Smooth muscle cell (in vitro differentiated cells): ENCODE data around the gene DPH2. TPM values are rescaled to one million over a fixed set of nuclear protein-coding genes. Genes with fewer than 3 reads are reported as not detected.

Source experiments
- DNase-seq: peaks from one replicate; lab custom pipeline; 2025; ENCODE audit not compliant: unreplicated experiment; lab: John Stamatoyannopoulos, UW
- H2AFZ ChIP-seq: fragments of 200-600 bp; sonication (generic); 2 replicates; pipeline ENCODE4 v1.6.0; 2016; ENCODE audit warnings: antibody characterized with exemption, low read depth, mild to moderate bottlenecking
- H3F3A ChIP-seq: fragments of 200-600 bp; sonication (generic); 2 replicates; pipeline ENCODE4 v1.6.0; 2017; ENCODE audit warnings: antibody characterized with exemption, low read depth
- H3K27ac ChIP-seq: fragments of 200-600 bp; sonication (generic); 2 replicates; pipeline ENCODE4 v1.5.1; 2016; ENCODE audit warnings: low read depth, mild to moderate bottlenecking
- H3K27me3 ChIP-seq: fragments of 200-600 bp; sonication (generic); 2 replicates; pipeline ENCODE4 v1.6.1; 2016; ENCODE audit warnings: low read depth, mild to moderate bottlenecking
- H3K36me3 ChIP-seq: fragments of 200-600 bp; sonication (generic); 2 replicates; pipeline ENCODE4 v1.5.1; 2016; ENCODE audit warnings: low read depth
- H3K4me1 ChIP-seq: fragments of 200-600 bp; sonication (generic); 2 replicates; pipeline ENCODE4 v1.5.1; 2016; ENCODE audit warnings: low read depth
- H3K4me2 ChIP-seq: fragments of 200-600 bp; sonication (generic); 2 replicates; pipeline ENCODE4 v1.6.0; 2016; ENCODE audit warnings: mild to moderate bottlenecking
- H3K4me3 ChIP-seq: fragments of 200-600 bp; sonication (generic); 2 replicates; pipeline ENCODE4 v1.5.1; 2016; ENCODE audit warnings: mild to moderate bottlenecking
- H3K79me2 ChIP-seq: fragments of 200-600 bp; sonication (generic); 2 replicates; pipeline ENCODE4 v1.6.0; 2016; ENCODE audit warnings: low read depth, mild to moderate bottlenecking
- H3K9ac ChIP-seq: fragments of 200-600 bp; sonication (generic); 2 replicates; pipeline ENCODE4 v1.6.0; 2016; ENCODE audit warnings: low read depth
- H3K9me3 ChIP-seq: fragments of 200-600 bp; sonication (generic); replicated peaks from 2 replicates; pipeline ENCODE4 v1.5.1; 2016; ENCODE audit warnings: low read depth
- H4K20me1 ChIP-seq: fragments of 200-600 bp; sonication (generic); 2 replicates; pipeline ENCODE4 v1.6.0; 2016; ENCODE audit warnings: low read depth
- WGBS: methylation state at CpG from one replicate; pipeline ENCODE4 v1.1.7; 2016; ENCODE audit warnings: low lambda C conversion rate; 5-methylcytosine and 5-hydroxymethylcytosine counted together
- polyA plus RNA-seq: library from polyadenylated mRNA; unstranded; fragments of >200 nt; fragmentation: Nextera tagmentation; extraction: Ambion mirVana; gene quantifications from 2 replicates; pipeline ENCODE4 v1.2.1, GENCODE V29; 2016
- total RNA-seq: library from RNA; depleted of rRNA; stranded (reverse); fragments of >200 nt; gene quantifications from 2 replicates; pipeline ENCODE4 v1.2.3, GENCODE V29; 2014
- TF ChIP-seq, protein P1 (sequence below): fragments of 200-600 bp; sonication (generic); IDR thresholded peaks from 2 replicates; pipeline ENCODE4 v1.5.1; 2017; ENCODE audit warnings: borderline replicate concordance, mild to moderate bottlenecking, antibody characterized with exemption; ENCODE audit not compliant: insufficient read depth, poor library complexity, severe bottlenecking

DPH2 gene
- total and polyA plus RNA-seq, 2 experiments from 2014 or later: 20.3 to 23.5 TPM

DNA sequence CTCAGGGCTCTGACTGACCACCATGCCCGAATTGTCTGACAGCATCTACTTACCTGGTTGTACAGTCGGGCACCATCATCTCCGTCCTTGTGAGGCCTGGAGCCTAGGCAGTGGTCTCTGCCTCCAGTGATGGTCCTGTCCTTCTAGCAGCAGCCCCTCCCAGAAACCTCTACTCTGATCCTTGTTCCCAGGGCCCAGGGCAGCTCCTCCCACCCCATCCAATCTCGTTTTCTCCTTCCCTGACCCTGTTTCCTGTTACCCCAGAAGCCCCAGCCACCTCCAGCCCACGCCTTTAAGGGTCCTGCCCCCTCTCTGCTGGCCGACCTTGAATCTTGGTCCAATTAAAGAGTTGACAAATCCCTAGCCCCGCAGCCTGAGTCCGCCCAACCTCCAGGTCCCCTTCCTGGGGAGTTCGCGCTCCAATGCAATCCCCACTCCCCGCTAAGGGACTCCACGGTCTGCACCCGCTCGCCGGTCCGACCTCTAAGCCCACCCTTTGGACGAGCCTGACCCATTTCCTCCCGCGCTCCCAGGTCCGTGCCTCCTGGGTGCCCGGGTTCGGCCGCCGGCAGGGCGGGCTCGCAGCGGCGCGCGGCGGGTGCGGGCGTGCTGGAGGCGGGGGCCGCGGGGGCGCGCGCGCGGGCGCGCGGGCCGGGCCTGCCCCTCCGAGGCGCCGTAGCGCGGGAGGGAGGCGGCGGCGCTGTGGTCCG is 8.9 kb downstream of the DPH2 start, which contains the start of gene B4GALT2:
Gene B4GALT2 (plus strand): TSS at position 660 of the 710 bp plus-strand sequence. CDS start 1,951 bp downstream, outside the sequence.
- DNase-seq: no peak
- peaks cover 65% of the 10 kb centered on the region for H4K20me1 ChIP-seq
- peaks cover 31% of the 10 kb centered on the region for H3K79me2 ChIP-seq
- H2AFZ ChIP-seq: peak within 1 kb of the TSS; percentile 74
- H3K4me2 ChIP-seq: peak within 1 kb of the TSS; percentile 98
- H3K9me3 ChIP-seq: no peaks in the 10 kb centered on the region
- no peaks in the 10 kb centered on the region for H3K27me3 ChIP-seq
- peaks cover 18% of the 10 kb centered on the region for H3K4me1 ChIP-seq
- no peaks in the 10 kb centered on the region for H3K36me3 ChIP-seq
- peak within 1 kb of the TSS; percentile 76 for H3K9ac ChIP-seq
- peak within 1 kb of the TSS; percentile 25 for H3K27ac ChIP-seq
- TF ChIP-seq, protein P1, sequence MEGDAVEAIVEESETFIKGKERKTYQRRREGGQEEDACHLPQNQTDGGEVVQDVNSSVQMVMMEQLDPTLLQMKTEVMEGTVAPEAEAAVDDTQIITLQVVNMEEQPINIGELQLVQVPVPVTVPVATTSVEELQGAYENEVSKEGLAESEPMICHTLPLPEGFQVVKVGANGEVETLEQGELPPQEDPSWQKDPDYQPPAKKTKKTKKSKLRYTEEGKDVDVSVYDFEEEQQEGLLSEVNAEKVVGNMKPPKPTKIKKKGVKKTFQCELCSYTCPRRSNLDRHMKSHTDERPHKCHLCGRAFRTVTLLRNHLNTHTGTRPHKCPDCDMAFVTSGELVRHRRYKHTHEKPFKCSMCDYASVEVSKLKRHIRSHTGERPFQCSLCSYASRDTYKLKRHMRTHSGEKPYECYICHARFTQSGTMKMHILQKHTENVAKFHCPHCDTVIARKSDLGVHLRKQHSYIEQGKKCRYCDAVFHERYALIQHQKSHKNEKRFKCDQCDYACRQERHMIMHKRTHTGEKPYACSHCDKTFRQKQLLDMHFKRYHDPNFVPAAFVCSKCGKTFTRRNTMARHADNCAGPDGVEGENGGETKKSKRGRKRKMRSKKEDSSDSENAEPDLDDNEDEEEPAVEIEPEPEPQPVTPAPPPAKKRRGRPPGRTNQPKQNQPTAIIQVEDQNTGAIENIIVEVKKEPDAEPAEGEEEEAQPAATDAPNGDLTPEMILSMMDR: no peak
- H3K4me3 ChIP-seq: peak within 1 kb of the TSS; percentile 75
- H3F3A ChIP-seq: peaks cover 19% of the 10 kb centered on the region
- WGBS: 5% methylated on average over 35 of the region's 54 CpGs

DNA sequence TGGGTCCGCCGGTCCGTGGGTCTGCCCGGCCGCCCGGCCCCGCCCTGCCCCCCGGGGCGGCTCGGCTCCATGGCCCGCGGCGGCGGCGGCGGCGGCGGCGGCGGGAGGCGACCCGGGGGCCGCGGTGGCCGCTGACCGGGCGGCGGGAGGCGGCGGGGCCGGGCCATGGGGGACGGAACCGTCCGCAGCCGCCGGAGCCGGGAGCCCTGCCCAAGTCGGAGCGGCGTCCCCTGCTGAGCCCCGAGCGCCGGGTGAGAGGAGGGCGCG is 9.4 kb downstream of the DPH2 start:
- H3K27ac ChIP-seq: peak overlapping the region; percentile 25
- no CpG with 5 or more reads among the region's 45 CpGs for WGBS

DNA sequence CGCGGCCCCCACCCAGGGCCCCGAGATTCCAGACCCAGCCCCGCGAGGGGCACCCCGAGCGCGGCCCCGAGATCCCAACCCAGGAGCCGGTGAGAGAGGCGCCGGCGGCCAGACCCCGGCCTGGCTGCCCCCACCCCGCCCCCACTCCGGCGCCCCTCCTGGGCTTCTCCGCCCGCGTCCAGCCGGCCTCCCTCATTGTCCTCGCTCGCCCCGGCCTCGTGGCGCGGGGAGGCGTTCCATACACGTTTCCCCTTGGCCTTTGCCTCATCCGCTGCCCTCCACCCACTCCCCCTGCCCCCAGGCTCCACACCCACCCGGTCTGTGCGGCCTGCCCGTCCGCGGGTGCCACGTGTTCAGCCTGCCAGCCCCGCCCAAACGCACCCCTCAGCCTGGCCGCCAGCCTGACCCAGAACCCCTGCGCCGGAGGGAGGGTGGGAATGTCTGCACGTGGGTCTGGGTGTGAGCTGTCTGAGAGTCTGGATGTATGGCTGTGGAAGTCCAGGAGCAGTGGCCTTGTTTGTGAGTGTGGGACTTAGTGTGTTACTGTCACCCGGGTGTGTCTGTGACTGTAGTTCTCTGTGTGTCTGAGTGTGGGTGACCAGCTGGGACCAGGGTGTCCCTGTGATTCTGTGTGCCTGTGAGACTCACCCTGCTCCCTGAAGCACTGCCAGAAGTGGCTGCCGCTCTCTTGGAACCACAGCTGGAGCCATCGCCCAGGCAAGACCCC is 9.9 kb downstream of the DPH2 start:
- Histone ChIP-seq H3K4me1 (peaks cover 12% of the 10 kb centered on the region), H3K9me3 (no peaks in the 10 kb centered on the region), H2AFZ (peak overlapping the region; percentile 74), H3K9ac (peak overlapping the region; percentile 76), H3K79me2 (peaks cover 31% of the 10 kb centered on the region), H3K27ac (peak overlapping the region; percentile 25), H3F3A (peaks cover 14% of the 10 kb centered on the region), H4K20me1 (peaks cover 75% of the 10 kb centered on the region), H3K4me2 (peak overlapping the region; percentile 98), H3K36me3 (no peaks in the 10 kb centered on the region), H3K4me3 (peak overlapping the region; percentile 75), H3K27me3 (no peaks in the 10 kb centered on the region)
- peak; percentile 30 for DNase-seq
- 5% methylated on average over 26 of the region's 45 CpGs for WGBS
- TF ChIP-seq, protein P1: no peak

More for the DNA sequence above, 9.4 kb downstream of the DPH2 start:
- Histone ChIP-seq H3K79me2 (peaks cover 31% of the 10 kb centered on the region), H3K27me3 (no peaks in the 10 kb centered on the region), H2AFZ (no peak overlapping the region), H3K4me1 (peaks cover 14% of the 10 kb centered on the region), H3K9me3 (no peaks in the 10 kb centered on the region), H3K4me2 (peak overlapping the region; percentile 98), H3K9ac (peak overlapping the region; percentile 76), H4K20me1 (peaks cover 70% of the 10 kb centered on the region), H3K36me3 (no peaks in the 10 kb centered on the region), H3F3A (peaks cover 18% of the 10 kb centered on the region), H3K4me3 (peak overlapping the region; percentile 75)
- TF ChIP-seq, protein P1: no peak
- no peak for DNase-seq
